K562 (cell line): Measurements from ENCODE around the gene SERPINA5. TPM values are rescaled to one million over a fixed set of nuclear protein-coding genes. Genes with fewer than 3 reads are reported as not detected.

Experiments
- ATAC-seq: fragments of 200-7000 bp; cut with Tn5 transposase; 3 replicates; pipeline ENCODE4 v1.9.1; 2020; ENCODE audit warnings: moderate library complexity
- BruUV-seq: library from RNA; stranded (reverse); fragments of 400-500 nt; replicated peaks from 2 replicates; lab custom pipeline; 2021; lab: Mats Ljungman, UMichigan
- CTCF ChIA-PET: fragments of 300-600 bp; formaldehyde crosslinking; extraction: SDS; loops from one replicate; lab custom pipeline; 2021; ENCODE audit warnings: low intra/inter-chr PET ratio; lab: Yijun Ruan, JAX
- POLR2A ChIA-PET: fragments of 300-600, 350-650 bp; sonication (Branson Sonifier 250); formaldehyde crosslinking; extraction: SDS; loops from one replicate; lab custom pipeline; 2021; ENCODE audit warnings: antibody characterized with exemption, inconsistent platforms; lab: Yijun Ruan, JAX
- DNase-seq, 4 experiments: peaks; one replicate each; pipeline versions ENCODE4 v3.0.0 to v3.0.0-alpha.2; 2011 to 2018; ENCODE audit warnings: low spot score in 3 of 4, mixed read lengths in 3 of 4; ENCODE audit errors: extremely low read depth in 1 of 4
- FAIRE-seq: peaks from 2 replicates; lab custom pipeline; 2011; peaks lifted over from hg19 to GRCh38; lab: Jason Lieb, UNC
- H2AFZ ChIP-seq: 2 replicates; pipeline ENCODE4 v1.6.0; 2011; ENCODE audit warnings: low read depth, low read length, control low read depth, inconsistent platforms
- H3K27ac ChIP-seq: fragments of 200-600 bp; 3 replicates; pipeline ENCODE4 v1.8.0; 2011; ENCODE audit warnings: low read depth, mild to moderate bottlenecking, control low read depth, inconsistent platforms, low read length, moderate library complexity, mixed read lengths; ENCODE audit errors: extremely low read depth
- H3K27me3 ChIP-seq, 2 experiments: fragments of 300-600 bp in 1 of 2; 2 replicates in 1 of 2; 3 replicates in 1 of 2; pipeline versions ENCODE4 v1.6.0 to v1.8.0; 2011; ENCODE audit warnings: inconsistent platforms in 2 of 2, low read length in 2 of 2, mild to moderate bottlenecking in 1 of 2, mixed read lengths in 1 of 2, moderate library complexity in 1 of 2; ENCODE audit not compliant: control insufficient read depth in 2 of 2, insufficient read depth in 2 of 2
- H3K36me3 ChIP-seq: fragments of 300-600 bp; 3 replicates; pipeline ENCODE4 v1.8.0; 2011; ENCODE audit warnings: mild to moderate bottlenecking, low read length, inconsistent platforms; ENCODE audit not compliant: control insufficient read depth, insufficient read depth
- H3K4me1 ChIP-seq, 2 experiments: fragments of 200-600 bp in 1 of 2; replicated peaks in 1 of 2; 2 replicates in 1 of 2; 3 replicates in 1 of 2; pipeline versions ENCODE4 v1.5.1 to v1.8.0; 2011; ENCODE audit warnings: inconsistent platforms in 2 of 2, low read length in 2 of 2, mild to moderate bottlenecking in 1 of 2, mixed read lengths in 1 of 2, moderate library complexity in 1 of 2; ENCODE audit not compliant: control insufficient read depth in 2 of 2, insufficient read depth in 2 of 2
- H3K4me2 ChIP-seq: 2 replicates; pipeline ENCODE4 v1.6.1; 2011; ENCODE audit warnings: low read length, control low read depth, inconsistent platforms, mixed read lengths; ENCODE audit not compliant: insufficient read depth
- H3K4me3 ChIP-seq: fragments of 200-600 bp; sonication (generic), shearing (Covaris generic); 2 replicates; pipeline ENCODE4 v1.5.1; 2016; ENCODE audit warnings: control low read depth, inconsistent platforms
- H3K79me2 ChIP-seq: fragments of 200-600 bp; 3 replicates; pipeline ENCODE4 v1.8.0; 2011; ENCODE audit warnings: low read length, inconsistent platforms; ENCODE audit not compliant: control insufficient read depth, insufficient read depth
- H3K9ac ChIP-seq, 2 experiments: 2 replicates each; pipeline versions ENCODE4 v1.6.0 to v1.6.1; 2011; ENCODE audit warnings: low read depth in 2 of 2, low read length in 2 of 2, control low read depth in 1 of 2, inconsistent platforms in 1 of 2, mild to moderate bottlenecking in 1 of 2, mixed read lengths in 1 of 2; ENCODE audit not compliant: insufficient read depth in 1 of 2
- H3K9me1 ChIP-seq: one replicate; pipeline ENCODE4 v1.6.0; 2011; ENCODE audit warnings: inconsistent platforms, mild to moderate bottlenecking, low read length, moderate library complexity; ENCODE audit not compliant: control insufficient read depth, insufficient read depth
- H3K9me3 ChIP-seq: replicated peaks from 2 replicates; pipeline ENCODE4 v1.5.1; 2011; ENCODE audit warnings: low read depth, low read length, inconsistent platforms; ENCODE audit not compliant: control insufficient read depth, insufficient read depth
- H4K20me1 ChIP-seq: replicated peaks from 2 replicates; pipeline ENCODE4 v1.6.1; 2011; ENCODE audit warnings: low read length, inconsistent platforms, mixed read lengths; ENCODE audit not compliant: control insufficient read depth, insufficient read depth
- ELF2 ChIP-seq: fragments of 250-450 bp; sonication (Bioruptor Pico); IDR thresholded peaks from 2 replicates; pipeline ENCODE4 v1.5.0; 2021; ENCODE audit warnings: mild to moderate bottlenecking
- GTF2A2 ChIP-seq: IDR thresholded peaks from 2 replicates; pipeline ENCODE4 v1.6.1; 2016; ENCODE audit warnings: mild to moderate bottlenecking, missing genetic modification characterization, missing compliant biosample characterization
- PHF20 ChIP-seq: fragments of 450-650 bp; IDR thresholded peaks from 2 replicates; pipeline ENCODE4 v1.6.1; 2018; ENCODE audit not compliant: partially characterized antibody
- SAP30 ChIP-seq: fragments of 200-600 bp; sonication (generic); IDR thresholded peaks from 2 replicates; pipeline ENCODE4 v1.6.1; 2012; ENCODE audit warnings: borderline replicate concordance, low read depth, mild to moderate bottlenecking, moderate library complexity, low read length, control low read depth, inconsistent platforms; ENCODE audit not compliant: insufficient read depth, poor library complexity, severe bottlenecking
- ZBTB17 ChIP-seq: fragments of 450-650 bp; formaldehyde crosslinking; IDR thresholded peaks from 2 replicates; pipeline ENCODE4 v1.4.0; 2020; ENCODE audit warnings: mild to moderate bottlenecking
- ZNF830 ChIP-seq: fragments of 250-450 bp; sonication (Bioruptor Pico); IDR thresholded peaks from 2 replicates; pipeline ENCODE4 v1.5.0; 2021; ENCODE audit warnings: mild to moderate bottlenecking
- WGBS: fragments of 100-300 bp; shearing (Covaris generic); methylation state at CpG from one replicate; pipeline ENCODE4 v1.1.6; 2016; ENCODE audit warnings: low coverage, mixed read lengths; ENCODE audit not compliant: insufficient coverage; ENCODE audit errors: missing lambda C conversion rate; 5-methylcytosine and 5-hydroxymethylcytosine counted together
- in situ Hi-C: fragments of 300-500 bp; cut with MboI; formaldehyde crosslinking; loops from 4 replicates; pipeline ENCODE4 v1.15.0; 2018; ENCODE audit warnings: inconsistent platforms, mixed read lengths
- intact Hi-C: fragments of 100-400 bp; cut with micrococcal nuclease; formaldehyde crosslinking; loops from 2 replicates; pipeline ENCODE4 v1.14.2; 2022
- polyA plus RNA-seq, 8 experiments: library from polyadenylated mRNA; depleted of rRNA in 4 of 8; stranded (reverse) in 5 of 8; unstranded in 3 of 8; fragments of >200 nt; fragmentation: Nextera tagmentation in 2 of 8; fragmentation: Illumina TruSeq in 1 of 8; extraction: Ambion mirVana in 2 of 8; extraction: Trizol in 1 of 8; gene quantifications; 2 replicates each; pipeline versions ENCODE4 v1.2.1 to v1.2.3, GENCODE V29; 2011 to 2014; ENCODE audit warnings: inconsistent platforms in 1 of 8, missing spikeins in 1 of 8
- total RNA-seq, 7 experiments: library from RNA; depleted of rRNA in 6 of 7; stranded (reverse); fragments of >200 nt in 6 of 7; fragmentation: Illumina TruSeq in 2 of 7; extraction: Trizol in 2 of 7; gene quantifications; 2 replicates each; pipeline versions ENCODE4 v1.2.1 to v1.2.3, GENCODE V29; 2011 to 2021; ENCODE audit warnings: low replicate concordance in 1 of 7
- TF ChIP-seq, protein P1 (sequence below), 2 experiments: fragments of 250-450 bp in 1 of 2; fragments of 450-650 bp in 1 of 2; sonication (Bioruptor Pico) in 1 of 2; IDR thresholded peaks; 2 replicates each; pipeline versions ENCODE4 v1.6.1 to v1.8.0; 2016 to 2021; ENCODE audit warnings: mild to moderate bottlenecking in 2 of 2, moderate library complexity in 2 of 2, missing compliant biosample characterization in 1 of 2, missing genetic modification characterization in 1 of 2
- TF ChIP-seq, protein P2 (sequence below), 3 experiments: fragments of 200-800 bp in 1 of 3; fragments of 250-450 bp in 1 of 3; fragments of 450-650 bp in 1 of 3; sonication (Bioruptor Pico) in 1 of 3; sonication (Bioruptor generic) in 1 of 3; formaldehyde crosslinking in 1 of 3; IDR thresholded peaks; 2 replicates each; pipeline versions ENCODE4 v1.6.1 to v1.8.0; 2016 to 2022; ENCODE audit warnings: mild to moderate bottlenecking in 2 of 3, missing genetic modification characterization in 2 of 3, missing compliant biosample characterization in 1 of 3, moderate library complexity in 1 of 3

The SERPINA5 gene
- total and polyA plus RNA-seq, 9 of the 15 experiments (the other 6 are each of a cell fraction or from before 2014, with no cell fraction given), result 0.38 TPM; not detected in 8

DNA sequence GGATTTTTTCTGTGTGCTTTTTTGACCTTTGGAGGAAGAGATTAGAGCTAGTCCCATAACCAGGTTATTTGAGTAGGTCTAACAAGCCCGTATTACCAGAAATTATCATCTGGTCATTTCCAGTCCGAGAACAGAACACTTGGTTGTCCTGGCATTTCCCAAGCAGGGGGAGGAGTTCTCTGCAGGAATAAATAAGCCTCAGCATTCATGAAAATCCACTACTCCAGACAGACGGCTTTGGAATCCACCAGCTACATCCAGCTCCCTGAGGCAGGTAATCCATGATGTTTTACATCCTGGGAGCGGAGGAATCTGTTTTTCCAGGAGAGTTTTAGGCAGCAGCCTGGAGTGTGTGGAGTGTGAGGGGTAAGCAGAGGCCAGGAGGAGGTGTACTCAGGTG is 30.9 kb downstream of the SERPINA5 start, which contains the start of gene SERPINA3:
SERPINA3 (plus strand) TSS at position 218 of the 400 bp plus-strand sequence. CDS start 2,051 bp downstream, outside the sequence.
- ChIA-PET POLR2A (no interaction called here), CTCF (no interaction called here)
- Histone ChIP-seq H3K27me3 (no peaks in the 10 kb centered on the region), H3K4me3 (no peak within 1 kb of the TSS), H3K9me3 (no peaks in the 10 kb centered on the region), H3K9me1 (no peaks in the 10 kb centered on the region), H3K27ac (no peak within 1 kb of the TSS), H3K4me1 (no peaks in the 10 kb centered on the region), H4K20me1 (no peaks in the 10 kb centered on the region), H3K79me2 (no peaks in the 10 kb centered on the region), H3K36me3 (no peaks in the 10 kb centered on the region), H3K9ac (no peak within 1 kb of the TSS), H3K4me2 (no peak within 1 kb of the TSS), H2AFZ (no peak within 1 kb of the TSS)
- FAIRE-seq (no peak), DNase-seq (no peak), ATAC-seq (no peak)
- in situ Hi-C loops, result no loop called here
- WGBS, result 0% methylated on average over 4 of the region's 4 CpGs
- no peak for TF ChIP-seq ELF2 (CRISPR knock-in tag)
- BruUV-seq, result no TSS peak
- intact Hi-C loops, result no loop called here

DNA sequence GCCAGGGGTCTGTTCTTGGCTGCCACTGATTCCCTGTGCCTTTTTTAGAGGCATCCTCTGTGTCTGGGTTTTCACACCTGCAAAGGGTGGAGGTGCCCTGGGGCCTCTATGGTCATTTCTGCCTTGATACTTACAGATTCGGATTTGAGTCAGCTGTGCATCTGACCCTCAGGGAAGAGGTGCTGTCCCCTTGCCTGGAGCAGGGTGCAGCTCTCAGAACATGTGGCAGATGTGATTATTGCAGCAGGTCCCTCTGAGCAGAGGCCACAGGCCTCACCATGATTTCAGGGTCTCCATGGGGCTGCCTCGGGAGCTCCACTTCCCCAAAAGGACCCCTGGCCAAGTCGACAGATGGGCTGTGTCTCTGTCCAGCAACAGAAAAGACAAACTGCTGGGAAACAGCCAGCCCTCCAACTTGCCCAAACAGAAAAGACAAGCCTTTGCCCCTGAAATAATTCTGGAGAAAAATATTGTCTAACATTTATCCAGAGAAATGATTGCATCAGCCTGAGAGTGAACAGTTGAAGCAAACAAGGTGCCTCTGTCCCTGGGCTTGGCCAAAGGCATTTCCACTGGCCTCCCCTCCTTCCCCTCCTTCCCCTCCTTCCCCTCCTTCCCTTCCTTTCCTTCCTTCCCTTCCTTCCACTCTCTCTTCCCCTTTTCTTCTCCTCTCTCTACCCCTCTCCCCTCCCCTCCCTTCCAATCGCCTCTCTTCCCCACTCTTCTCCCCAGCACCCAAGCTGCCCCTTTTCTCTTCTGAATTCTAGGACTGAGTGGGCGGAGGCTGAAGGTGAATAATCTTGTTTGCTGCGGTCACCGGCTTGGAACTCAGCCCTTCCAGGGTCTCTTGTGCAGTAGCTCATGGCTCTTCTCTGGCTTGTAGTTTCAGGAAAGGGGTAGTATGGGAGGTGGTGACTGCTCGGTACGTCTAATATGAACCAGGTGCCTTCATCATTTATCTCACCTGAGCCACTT is 31.6 kb downstream of the SERPINA5 start:
- Histone ChIP-seq H3K9me1 (no peaks in the 10 kb centered on the region), H3K9me3 (no peaks in the 10 kb centered on the region), H3K4me3 (no peak overlapping the region), H3K27me3 (no peaks in the 10 kb centered on the region), H3K9ac (no peak overlapping the region), H2AFZ (no peak overlapping the region), H3K4me1 (no peaks in the 10 kb centered on the region), H3K79me2 (no peaks in the 10 kb centered on the region), H4K20me1 (no peaks in the 10 kb centered on the region), H3K4me2 (no peak overlapping the region), H3K27ac (no peak overlapping the region), H3K36me3 (no peaks in the 10 kb centered on the region)
- ATAC-seq (no peak), DNase-seq (no peak), FAIRE-seq (no peak)
- 3% methylated on average over 8 of the region's 9 CpGs for WGBS
- intact Hi-C loops, result no loop called here
- no TSS peak for BruUV-seq
- POLR2A ChIA-PET, result no interaction called here
- in situ Hi-C loops, result no loop called here
- CTCF ChIA-PET, result no interaction called here
- TF ChIP-seq, protein P1, sequence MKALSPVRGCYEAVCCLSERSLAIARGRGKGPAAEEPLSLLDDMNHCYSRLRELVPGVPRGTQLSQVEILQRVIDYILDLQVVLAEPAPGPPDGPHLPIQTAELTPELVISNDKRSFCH (CRISPR knock-in tag; IDR thresholded peaks at IDR 0.05), result no peak
- TF ChIP-seq, protein P1 (tag; IDR thresholded peaks at IDR 0.05), result no peak
- no peak for TF ChIP-seq GTF2A2 (tag)
- no peak for TF ChIP-seq ZNF830 (CRISPR knock-in tag)
- TF ChIP-seq PHF20, result no peak
- TF ChIP-seq, protein P2, sequence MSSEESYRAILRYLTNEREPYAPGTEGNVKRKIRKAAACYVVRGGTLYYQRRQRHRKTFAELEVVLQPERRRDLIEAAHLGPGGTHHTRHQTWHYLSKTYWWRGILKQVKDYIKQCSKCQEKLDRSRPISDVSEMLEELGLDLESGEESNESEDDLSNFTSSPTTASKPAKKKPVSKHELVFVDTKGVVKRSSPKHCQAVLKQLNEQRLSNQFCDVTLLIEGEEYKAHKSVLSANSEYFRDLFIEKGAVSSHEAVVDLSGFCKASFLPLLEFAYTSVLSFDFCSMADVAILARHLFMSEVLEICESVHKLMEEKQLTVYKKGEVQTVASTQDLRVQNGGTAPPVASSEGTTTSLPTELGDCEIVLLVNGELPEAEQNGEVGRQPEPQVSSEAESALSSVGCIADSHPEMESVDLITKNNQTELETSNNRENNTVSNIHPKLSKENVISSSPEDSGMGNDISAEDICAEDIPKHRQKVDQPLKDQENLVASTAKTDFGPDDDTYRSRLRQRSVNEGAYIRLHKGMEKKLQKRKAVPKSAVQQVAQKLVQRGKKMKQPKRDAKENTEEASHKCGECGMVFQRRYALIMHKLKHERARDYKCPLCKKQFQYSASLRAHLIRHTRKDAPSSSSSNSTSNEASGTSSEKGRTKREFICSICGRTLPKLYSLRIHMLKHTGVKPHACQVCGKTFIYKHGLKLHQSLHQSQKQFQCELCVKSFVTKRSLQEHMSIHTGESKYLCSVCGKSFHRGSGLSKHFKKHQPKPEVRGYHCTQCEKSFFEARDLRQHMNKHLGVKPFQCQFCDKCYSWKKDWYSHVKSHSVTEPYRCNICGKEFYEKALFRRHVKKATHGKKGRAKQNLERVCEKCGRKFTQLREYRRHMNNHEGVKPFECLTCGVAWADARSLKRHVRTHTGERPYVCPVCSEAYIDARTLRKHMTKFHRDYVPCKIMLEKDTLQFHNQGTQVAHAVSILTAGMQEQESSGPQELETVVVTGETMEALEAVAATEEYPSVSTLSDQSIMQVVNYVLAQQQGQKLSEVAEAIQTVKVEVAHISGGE (CRISPR knock-in tag; IDR thresholded peaks at IDR 0.05), result no peak
- no peak for TF ChIP-seq SAP30
- no peak for TF ChIP-seq ZBTB17 (CRISPR knock-in tag)
